GM19240 (cell line): ENCODE measurements around the gene CIBAR2.

Experiments
- DNase-seq: peaks from one replicate; pipeline ENCODE4 v3.0.0; 2011; ENCODE audit warnings: low spot score; ENCODE audit not compliant: insufficient read length

The CIBAR2 gene

DNA sequence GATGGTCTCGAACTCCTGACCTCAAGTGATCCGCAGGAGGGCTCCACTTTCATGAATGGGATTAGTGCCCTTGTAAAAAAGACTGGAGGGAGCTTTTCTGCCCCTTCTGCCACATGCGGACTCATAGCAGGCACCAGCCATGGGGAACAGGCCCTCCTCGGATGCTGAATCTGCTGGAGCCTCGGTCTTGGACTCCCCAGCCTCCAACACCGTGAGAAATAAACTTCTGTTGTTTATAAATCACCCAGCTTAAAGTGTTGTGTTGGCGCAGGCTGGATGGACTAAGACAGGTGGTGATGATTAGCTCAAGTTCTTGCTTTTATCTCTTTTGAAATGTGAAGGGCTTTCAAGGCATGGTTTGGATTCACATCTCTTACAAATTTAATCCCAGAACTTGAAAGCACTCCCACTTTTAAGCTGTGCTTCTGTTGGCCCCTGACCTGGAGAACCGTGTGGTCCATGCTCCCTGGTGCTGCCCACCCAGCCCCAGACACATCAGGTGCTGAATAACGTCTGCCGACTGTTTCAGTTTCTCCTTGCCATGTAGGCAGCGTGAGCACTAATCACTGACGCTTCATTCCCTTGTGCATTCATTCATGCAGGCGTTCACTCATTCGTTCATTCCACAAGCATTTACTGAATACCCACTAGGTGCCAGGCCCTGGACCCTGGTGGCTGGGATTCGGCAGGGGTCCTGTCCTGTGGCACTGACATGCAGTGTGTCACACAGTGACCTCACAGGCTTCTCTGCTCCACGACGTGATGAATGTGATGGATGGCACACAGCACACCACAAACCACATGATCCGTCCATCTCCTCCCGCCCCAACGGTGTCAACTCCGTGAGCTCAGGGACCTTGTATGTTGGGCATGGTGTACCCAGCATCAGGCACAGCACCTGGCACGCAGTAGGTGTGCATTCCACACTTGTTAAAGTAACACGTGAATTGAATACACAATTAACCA, 8.9 kb downstream of the CIBAR2 start:
- DNase-seq: no peak

DNA sequence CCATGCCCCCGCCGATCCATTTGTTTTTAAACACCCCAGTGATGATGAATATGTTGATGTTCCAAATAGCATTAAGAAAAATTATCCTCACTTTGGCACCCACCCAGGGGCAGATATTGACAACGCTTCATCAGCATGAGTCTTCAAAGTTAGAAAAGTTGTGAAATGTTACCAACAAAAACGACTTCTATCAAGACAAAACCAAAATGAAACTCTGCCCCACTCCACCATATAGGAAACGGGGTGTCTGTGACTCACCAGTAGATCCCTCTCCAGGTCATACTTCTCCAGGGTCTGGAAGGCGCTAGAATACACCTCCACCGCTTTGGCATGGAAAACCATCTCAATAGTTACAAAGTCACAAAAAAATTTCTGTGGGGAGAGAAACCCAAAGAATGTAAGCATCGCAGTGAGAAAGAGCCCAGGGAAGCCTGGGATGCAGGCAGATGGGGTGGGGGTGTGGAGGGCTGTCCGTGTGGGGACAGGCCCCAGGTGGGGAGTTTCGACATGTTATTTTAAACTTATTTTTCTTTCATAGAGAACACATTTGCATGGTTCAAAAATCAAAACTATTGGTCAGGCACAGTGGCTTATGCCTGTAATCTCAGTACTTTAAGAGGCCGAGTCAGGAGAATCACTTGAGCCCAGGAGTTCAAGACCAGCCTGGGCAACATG, 10.2 kb downstream of the CIBAR2 start:
- no peak for DNase-seq

DNA sequence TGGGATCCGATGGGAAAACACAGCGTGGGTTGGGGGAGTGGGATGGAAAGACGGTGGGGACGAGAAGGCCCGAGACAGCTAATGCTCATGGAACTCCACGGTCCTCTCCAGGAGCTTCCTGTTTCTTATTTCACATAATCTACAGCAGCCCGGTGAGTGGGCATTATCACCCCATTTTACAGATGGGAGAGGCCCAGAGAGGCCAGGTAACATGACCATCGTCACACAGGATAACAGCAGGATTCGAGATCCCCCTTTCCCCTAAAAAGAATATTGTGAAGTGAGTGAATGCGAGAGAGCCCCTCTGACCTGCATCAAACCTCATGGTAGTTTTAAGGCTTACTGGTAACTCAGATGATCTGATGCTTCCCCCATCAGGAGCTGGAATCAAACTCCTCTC, 12.0 kb downstream of the CIBAR2 start:
- DNase-seq: no peak

GRCh38 chr16:85098565-85098964, 13.7 kb downstream of the CIBAR2 start:
- DNase-seq: no peak

- DNase-seq: no peak
These were observed 15.4 kb downstream of the CIBAR2 start for GRCh38 chr16:85096921-85097320.

DNA sequence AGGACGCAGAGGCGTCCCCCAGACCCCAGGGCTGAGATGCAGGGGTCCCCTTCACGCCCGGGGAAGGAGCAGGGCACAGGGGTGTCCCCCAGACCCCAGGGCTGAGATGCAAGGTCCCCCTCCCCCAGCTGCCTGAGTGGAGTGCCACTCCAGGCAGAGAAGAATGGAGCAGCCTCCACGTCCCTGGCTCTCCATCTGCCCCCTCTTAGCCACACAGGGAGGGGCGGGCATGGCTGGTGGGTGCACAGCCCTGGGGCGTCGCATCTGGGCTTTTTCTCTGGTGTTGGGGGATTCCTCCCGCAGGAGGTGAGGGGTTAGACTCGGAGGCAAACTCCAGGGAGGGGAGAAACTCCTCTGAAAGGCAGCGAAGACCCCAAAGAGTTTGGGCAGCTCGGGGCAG, 17.5 kb downstream of the CIBAR2 start:
- no peak for DNase-seq

DNA sequence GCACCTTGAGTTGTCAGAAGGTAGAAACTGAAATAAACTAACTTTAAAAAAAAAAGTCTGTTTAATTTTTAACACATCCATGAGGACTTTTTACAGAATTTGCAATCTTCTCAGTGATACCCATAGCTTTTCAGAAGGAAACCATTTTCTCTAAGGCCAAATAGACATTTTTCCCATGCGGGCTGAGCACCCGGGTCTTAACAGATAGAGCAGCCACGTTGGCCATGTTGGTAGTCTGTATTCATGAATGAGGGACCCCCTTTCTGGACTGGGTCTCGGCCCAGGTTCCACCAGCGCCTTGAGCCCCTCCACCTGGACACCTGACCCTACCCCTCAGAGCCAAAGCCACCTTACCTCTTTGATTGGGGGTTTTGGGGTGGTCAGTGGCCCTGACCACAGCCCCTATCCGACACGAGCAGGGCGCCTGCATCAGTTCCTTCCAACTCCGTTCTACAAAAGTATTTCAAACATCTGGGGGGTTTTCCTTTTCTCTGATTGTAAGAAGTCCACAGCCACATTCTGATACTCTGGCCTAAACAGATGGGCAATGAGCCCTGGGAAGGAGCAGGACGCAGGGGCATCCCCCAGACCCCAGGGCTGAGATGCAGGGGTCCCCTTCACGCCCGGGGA, 18.0 kb downstream of the CIBAR2 start:
- no peak for DNase-seq

DNA sequence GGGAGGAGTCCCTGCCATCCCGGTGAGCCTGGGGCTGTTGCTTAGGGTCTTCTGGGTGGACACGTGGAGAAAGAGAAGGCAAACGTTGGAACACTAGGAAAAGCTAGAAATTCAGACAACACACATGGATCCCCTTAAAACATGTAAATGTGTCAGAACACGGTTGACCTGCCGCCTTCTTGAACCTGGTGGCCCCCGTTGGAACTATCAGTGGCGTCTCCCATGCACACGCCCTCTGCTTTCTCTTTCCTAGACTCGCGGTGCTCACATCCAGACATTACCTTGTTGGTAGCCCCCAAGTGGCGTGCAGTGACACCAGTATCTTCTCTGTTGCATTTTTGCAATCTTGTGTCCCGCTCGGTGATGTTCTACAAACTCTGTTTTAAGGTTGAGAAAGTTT, 18.6 kb downstream of the CIBAR2 start:
- no peak for DNase-seq

GRCh38 chr16:85092851-85093250, 19.4 kb downstream of the CIBAR2 start:
- DNase-seq: no peak

DNA sequence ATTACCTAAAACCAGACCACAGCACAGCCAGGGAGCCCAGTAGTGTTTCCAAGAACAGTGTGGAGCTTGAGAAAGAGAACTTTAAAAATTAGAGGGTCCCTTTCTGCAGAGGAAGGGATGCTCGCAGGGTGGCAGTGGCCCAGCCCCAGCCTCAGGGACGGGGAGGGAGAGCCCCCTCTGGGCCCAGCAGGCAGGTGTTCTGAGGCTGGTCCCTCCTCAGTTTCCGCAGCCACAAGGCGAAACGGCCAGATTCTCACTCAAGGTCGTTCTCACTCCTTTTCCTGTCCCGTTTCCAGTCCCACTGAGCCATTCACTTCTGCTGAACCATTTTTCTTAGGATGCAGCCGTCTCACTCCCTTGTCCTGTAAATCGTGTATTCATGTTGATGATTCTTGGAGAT, 20.0 kb downstream of the CIBAR2 start:
- no peak for DNase-seq

- no peak for DNase-seq
These were observed 20.8 kb downstream of the CIBAR2 start for GRCh38 chr16:85091522-85091910.

GRCh38 chr16:85090873-85091521, 21.3 kb downstream of the CIBAR2 start:
- no peak for DNase-seq

GRCh38 chr16:85090181-85090580, 22.1 kb downstream of the CIBAR2 start:
- DNase-seq: no peak

GRCh38 chr16:85089525-85089924, 22.7 kb downstream of the CIBAR2 start:
- DNase-seq: no peak

- no peak for DNase-seq
These were observed 23.6 kb downstream of the CIBAR2 start for GRCh38 chr16:85088570-85089199.

DNA sequence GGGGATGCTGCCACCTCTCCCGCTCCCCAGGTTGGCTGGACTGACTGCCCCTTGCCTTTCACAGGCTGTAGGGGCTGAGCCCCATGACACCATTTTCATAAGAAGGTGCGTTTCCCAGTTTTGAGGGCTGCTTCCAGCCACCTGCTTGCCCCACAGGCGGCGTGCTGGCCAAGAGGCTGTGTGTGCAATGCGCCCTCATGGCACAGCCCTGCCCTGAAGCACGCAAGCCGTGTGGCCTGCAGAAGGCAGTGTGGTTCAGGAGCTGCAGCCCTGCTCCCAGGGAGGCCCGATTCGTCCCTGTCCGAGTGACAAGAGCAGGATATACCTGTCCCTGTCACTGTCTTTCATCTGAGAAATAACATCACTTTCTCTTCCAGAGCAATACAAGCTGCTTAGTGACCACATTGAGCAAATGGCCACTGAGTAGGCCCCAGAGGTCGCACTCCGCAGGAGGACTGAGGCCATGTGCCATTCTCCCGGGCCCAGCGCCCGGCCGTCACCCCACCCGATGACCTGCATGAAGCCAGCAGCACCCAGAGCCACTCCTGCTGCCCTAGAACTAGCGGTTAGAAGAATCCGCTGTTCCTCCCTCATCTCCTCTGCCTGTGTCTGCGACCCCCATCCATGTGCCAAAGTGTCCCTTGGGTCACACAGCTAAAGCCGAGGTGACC, 24.2 kb downstream of the CIBAR2 start:
- DNase-seq: no peak

DNA sequence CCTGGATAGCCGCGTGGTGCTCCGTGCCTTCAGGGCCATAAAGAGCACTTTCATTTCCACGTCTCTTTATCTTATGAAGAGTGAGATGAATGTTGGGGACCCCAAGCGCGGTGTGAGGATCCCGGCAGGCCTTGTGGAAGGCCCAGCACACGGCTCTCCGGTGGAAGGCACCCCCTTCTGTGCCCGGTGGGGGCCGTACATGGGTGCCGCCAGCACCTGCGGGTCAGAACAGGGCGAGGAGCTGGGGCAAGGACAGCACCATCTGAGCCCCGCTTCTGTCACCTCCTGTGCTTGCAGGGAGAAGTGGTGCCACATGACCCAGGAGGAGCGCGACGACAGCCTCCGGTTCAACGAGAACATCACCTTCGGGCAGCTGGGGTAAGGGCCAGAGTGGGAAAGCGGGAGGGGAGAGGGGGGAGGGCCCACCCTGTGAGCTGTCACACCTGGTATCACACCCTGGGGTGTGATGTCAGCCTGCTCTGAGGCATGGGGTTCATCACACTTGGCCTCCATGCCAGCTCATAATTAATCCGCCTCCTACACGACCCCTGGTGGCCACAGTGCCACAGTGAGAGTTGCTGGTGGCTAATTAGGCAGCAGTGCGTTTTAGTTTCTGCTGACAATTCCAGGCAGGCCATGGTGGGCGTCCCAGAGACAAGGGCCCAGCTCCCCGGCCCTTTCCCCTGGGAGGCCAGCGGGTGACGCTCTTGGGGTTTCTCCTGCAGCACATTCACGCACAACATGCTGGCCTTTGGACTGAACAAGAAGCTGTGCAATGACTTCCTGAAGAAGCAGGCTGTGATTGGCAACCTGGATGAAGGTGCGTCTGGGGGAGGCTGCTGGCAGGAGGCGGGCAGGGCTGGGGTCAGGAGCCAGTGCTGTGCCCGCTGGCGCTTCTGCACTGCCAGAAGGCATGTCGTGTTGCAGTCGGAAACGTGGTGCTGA, 25.7 kb downstream of the CIBAR2 start:
- peak; percentile 83 for DNase-seq

DNA sequence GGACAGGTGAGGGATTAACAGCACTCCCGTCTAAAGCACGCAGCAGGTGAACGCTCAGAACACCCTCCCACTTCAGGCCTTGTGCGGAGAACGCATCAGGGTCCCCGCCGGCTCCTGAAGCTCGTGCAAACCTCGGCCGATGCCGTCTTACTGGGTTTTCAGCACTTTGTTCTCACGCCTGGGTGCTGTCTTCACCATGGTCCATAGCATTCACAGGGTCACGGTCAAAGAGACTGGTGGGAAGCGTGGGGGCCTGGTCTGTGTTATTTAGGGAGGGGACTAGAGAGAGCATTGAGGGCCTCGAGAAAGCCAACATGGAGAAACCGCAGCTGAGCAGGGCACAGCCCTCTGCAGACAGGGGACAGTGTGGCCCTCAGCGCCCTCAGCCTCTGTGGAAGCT, 26.6 kb downstream of the CIBAR2 start:
- DNase-seq: no peak

DNA sequence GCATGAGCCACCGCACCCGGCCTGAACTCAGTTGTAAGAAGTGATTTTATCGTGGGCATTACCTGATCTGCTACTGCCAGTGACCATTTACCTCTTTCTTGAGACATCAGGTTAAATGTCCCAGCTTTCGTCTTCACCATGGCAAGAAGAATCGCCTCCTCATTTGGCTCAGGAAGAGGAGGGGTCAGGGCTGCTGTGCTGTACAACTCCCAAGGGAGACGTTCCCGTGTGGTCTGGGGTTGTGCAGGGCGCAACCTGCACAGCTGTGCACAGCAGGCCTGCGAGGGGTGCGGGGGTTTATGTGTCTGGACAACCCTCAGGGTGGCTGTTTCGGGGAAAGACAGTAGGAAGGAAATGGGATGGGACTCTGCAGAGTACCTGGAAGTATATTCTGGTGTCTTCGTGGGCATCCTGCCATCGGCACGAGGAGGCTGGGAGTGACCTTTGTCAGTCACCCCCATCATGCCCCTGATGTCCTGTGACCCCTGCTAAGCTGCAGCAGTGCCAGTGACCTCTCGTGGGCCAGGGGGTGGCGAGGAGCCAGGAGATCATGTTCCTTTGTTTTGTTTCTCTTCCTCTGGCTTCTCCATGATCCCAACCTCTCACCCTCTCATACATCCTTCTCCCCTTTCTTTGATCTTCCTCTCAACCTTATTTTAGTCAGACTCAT, 27.3 kb downstream of the CIBAR2 start:
- DNase-seq: no peak
